Tongue (tissue), 2 donors: Measurements from ENCODE around the gene HOXB1. TPM values are rescaled to one million over a fixed set of nuclear protein-coding genes. Genes with fewer than 3 reads are reported as not detected.
A peak's percentile ranks its signal among the peaks of the same experiment; 100 is the strongest.

Experiments
- DNase-seq: peaks from one replicate; pipeline ENCODE4 v3.0.0-alpha.2; 2015
- total RNA-seq: library from RNA; depleted of rRNA; stranded (reverse); fragments of >200 nt; gene quantifications from one replicate; pipeline ENCODE4 v1.2.3, GENCODE V29; 2014

HOXB1 gene
- total RNA-seq, 1 donor from 2014 or later: not detected

DNA sequence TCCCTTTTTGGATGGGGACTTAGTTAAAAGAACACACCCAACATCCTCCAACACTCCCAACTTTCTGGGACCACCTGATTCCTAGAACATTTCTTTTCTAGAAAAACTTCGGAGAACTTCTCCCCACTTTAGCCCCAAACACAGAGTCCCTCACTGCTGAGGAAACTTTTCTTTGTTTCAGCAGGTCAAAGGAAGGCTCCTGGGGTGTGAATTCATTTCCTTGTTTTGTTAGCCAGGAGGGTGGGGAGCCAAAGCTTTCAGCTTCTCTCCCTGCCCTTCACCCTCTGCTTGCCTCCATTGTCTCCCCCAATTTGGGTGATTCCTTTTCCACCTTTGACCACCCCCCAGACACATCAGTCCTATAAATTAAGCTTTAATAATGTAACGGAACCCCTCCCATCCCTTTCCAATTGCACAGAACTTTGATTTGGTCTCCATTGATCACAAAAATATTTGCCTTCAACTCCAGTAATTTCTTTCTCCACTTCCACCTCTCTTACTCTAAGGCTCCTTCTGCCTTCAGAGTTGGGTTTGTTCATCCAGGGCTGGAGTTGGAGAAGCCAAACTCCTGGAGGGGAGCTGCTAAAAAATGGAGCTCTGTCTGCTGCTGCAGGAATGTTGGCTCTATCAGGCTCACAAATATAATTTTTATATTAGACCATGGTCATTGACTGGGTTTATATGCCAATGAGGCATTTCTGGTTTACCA lies 37.0 kb upstream of the HOXB1 start:
- DNase-seq: no peak

DNA sequence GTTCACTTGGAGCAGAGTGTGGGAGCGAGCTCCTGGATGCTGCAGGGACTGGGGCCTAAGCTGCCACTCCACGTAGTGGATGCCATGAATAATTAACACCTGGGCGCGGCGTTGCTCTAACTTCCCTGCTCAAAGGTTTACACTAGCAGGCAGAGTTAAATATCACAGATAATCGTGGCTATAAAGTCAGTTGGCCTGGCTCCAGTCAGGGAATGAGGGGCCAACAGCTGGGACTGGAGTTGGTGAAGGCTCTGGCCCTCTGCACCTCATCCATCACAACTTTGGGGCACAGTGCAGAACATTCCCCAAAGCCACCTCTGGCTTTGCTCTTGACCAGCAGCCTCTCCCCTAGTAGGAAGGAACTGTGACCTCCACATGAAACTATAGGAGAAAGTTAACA lies 36.4 kb upstream of the HOXB1 start:
- no peak for DNase-seq

GRCh38 chr17:48566717-48567116 lies 35.9 kb upstream of the HOXB1 start:
- no peak for DNase-seq

- DNase-seq: no peak
These were observed 35.3 kb upstream of the HOXB1 start for GRCh38 chr17:48565925-48566710.

GRCh38 chr17:48565022-48565554 lies 34.3 kb upstream of the HOXB1 start:
- DNase-seq: no peak

GRCh38 chr17:48564188-48565021 lies 33.6 kb upstream of the HOXB1 start:
- no peak for DNase-seq

GRCh38 chr17:48563867-48564187 lies 33.0 kb upstream of the HOXB1 start:
- DNase-seq: no peak

GRCh38 chr17:48563385-48563838 lies 32.6 kb upstream of the HOXB1 start:
- no peak for DNase-seq

DNA sequence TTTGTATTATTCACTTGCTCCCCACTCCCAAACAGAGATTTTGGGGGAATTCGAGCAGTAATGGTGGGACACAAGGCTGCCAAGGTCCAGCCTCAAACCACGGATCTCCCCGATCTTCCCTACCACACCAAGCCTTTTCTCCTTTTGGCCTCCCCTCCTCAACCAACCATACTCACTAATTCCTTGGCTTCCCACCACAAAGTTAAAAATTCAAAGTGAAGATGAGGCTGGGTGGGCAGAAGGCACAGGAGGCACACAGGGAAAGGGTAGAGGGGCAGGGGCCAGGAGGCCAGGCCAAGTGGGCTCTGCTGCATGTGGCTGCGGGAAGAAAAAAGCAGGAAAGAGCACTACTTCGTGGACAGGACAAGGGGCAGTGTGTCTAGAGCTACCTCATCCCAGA lies 32.1 kb upstream of the HOXB1 start:
- DNase-seq: no peak

GRCh38 chr17:48561884-48562810 lies 31.3 kb upstream of the HOXB1 start:
- DNase-seq: no peak

GRCh38 chr17:48559840-48560817 lies 29.3 kb upstream of the HOXB1 start:
- DNase-seq: no peak

- no peak for DNase-seq
These were observed 28.5 kb upstream of the HOXB1 start for GRCh38 chr17:48559122-48559839.

DNA sequence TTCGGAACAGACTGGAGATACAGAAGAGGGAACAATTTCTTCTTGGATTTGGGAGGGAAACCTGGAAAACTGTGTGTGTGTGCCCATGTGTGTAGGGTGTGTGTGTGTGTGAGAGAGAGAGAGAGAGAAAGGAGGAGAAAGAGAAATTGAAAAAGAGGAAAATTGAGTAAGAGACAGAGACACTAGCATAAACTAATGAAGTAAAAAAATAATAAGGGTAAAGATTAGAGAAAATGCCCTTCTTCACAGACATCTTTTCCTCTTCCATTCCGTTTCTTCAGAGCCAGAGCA lies 28.0 kb upstream of the HOXB1 start:
- no peak for DNase-seq

GRCh38 chr17:48558057-48558830 lies 27.4 kb upstream of the HOXB1 start:
- peak; percentile 1 for DNase-seq

- DNase-seq: peak; percentile 0
These were observed 26.0 kb upstream of the HOXB1 start for GRCh38 chr17:48556576-48557401.

DNA sequence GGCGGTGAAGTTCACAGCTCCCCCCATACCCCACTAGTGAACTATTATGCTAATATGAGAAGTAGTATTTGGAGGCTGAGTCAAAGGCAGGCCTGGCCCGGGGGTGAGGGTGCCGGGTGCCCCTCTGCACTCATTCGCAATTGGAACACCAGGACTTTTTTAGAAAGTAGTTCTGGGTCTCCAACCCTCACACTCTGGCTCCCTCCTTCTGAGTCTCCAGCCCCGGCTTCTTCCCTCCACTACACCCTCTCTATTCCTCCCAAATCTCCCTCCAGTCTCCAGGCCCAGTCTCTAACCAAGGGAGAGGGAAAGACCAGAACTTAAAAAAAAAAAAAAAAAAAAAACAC lies 25.4 kb upstream of the HOXB1 start:
- DNase-seq: peak; percentile 3

DNA sequence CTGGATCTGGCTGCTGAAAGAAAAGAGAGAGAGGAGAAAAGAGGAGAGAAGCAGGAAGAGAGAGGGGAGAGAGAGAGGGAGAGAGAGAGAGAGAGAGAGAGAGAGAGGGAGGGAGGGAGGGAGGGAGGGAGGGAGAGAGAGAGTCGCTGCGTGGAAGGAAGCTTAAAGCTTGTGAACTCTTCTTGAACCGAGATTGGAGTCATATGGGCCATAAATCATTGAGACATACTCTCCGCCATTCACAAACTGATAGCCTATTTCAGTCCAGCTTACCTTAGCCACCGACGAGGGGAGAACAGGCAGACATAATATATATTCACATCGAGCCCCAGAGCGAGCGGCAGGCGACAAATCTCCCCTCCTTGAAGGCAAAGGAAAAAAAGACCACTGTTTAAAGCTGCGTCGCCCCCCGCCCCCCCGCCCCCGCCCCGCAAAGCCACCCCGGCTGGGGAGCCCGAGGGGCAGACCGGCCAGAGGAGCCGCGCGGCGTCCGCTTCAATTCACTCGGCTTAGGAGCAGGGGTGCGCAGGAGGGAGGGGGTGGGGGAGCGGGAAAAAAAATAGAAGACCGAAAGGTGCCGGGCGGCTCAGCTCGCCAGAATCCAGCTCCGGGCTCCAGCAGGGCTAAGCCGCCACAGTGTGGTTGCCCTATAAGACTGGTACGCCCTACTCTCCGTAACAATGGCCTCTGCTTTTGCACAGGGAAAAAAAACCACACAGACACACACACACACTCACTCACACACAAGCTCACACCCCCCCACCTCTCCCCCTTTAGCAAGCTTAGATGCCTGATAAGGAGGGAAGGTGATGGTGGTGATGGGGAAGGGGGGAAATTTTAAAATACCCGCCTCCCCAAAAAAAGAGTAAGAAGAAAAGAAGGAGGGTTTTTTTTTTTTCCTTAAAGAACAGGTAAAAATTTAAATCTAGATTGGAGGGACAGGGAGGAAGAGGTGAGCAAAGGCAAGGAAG lies 24.7 kb upstream of the HOXB1 start:
- DNase-seq: peak; percentile 72
